Measurements from ENCODE around the gene PDE10A. TPM values are rescaled to one million over a fixed set of nuclear protein-coding genes. Genes with fewer than 3 reads are reported as not detected.
"Not testable (repeated sequence)": the region's sequence is repeated elsewhere in the genome, so short reads cannot be mapped to it uniquely, and the experiment has no call there.

The PDE10A gene
- total and polyA plus RNA-seq, 7 experiments from 2014 or later: not detected

DNA sequence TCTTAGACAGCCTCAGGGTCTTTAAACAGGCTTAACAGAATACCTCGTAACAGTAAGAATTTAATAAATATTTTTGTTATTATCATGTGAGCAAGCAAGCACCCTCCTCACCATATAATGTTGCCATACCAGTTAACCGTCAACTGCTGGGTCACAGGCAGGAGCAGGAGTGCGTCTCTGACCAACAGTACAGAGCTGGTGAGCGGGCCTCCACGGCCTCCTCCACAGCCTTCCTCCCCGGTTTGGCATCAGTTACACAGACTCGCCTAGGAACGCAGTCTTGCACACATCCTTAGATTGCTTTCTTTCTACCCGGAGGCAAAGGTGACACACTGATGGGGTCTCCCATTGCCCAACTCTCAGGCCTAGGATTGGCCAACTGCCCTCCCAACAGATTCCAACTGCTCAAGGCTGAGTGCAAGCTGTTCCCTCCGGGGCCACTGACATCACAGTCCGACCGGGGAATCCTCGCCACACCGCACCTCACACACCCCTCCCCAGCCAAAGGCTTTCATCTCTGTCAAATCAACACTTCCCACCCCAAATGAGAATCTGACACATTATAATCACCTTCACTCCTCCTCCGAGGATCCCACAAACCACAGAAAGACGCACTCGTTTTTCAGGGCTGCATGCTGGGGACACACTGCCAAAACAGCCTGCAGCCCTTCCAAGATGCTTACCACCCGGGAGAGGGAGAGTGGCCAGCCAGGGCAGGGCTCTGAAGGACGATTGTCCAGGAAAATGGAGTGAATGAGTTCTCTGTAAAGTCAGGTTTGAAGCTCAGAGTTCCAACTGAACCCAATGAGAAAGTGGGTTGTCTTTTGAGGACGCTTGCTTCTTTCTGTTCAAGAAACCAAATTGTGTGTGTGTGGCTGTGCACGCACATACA, 63.2 kb downstream of the PDE10A start:
- H3K4me3 ChIP-seq (ENCODE audit: low read length): no peak overlapping the region
- H3K9me3 ChIP-seq (ENCODE audit: control insufficient read depth in 2 of 3, low read length in 3 of 3): no peaks in the 10 kb centered on the region
- intact Hi-C loops (cut with micrococcal nuclease): no loop called here
- no peaks in the 10 kb centered on the region for H3K4me1 Mint-ChIP-seq
- no peak overlapping the region for H3K27ac ChIP-seq (ENCODE audit: low read depth, low read length)
- DNase-seq (no peak), ATAC-seq (no peak)
- H3K27me3 Mint-ChIP-seq: no peaks in the 10 kb centered on the region
- CTCF ChIA-PET: no interaction called here
- H3K27ac Mint-ChIP-seq: no peak overlapping the region
- H3K4me3 Mint-ChIP-seq: no peak overlapping the region
- H3K36me3 ChIP-seq (ENCODE audit: control insufficient read depth in 2 of 3, insufficient read depth in 3 of 3, low read length in 3 of 3): no peaks in the 10 kb centered on the region
- no peaks in the 10 kb centered on the region for H3K36me3 Mint-ChIP-seq
- peaks cover 0 to 9% (median 4%) of the 10 kb centered on the region in 11 donors for H3K9me3 Mint-ChIP-seq
- POLR2A ChIA-PET: no interaction called here
- H3K27me3 ChIP-seq (ENCODE audit: control insufficient read depth in 2 of 2, insufficient read depth in 2 of 2, low read length in 2 of 2): no peaks in the 10 kb centered on the region
- H3K4me1 ChIP-seq (ENCODE audit: control insufficient read depth in 2 of 2, insufficient read depth in 2 of 2, low read length in 2 of 2): no peaks in the 10 kb centered on the region

DNA sequence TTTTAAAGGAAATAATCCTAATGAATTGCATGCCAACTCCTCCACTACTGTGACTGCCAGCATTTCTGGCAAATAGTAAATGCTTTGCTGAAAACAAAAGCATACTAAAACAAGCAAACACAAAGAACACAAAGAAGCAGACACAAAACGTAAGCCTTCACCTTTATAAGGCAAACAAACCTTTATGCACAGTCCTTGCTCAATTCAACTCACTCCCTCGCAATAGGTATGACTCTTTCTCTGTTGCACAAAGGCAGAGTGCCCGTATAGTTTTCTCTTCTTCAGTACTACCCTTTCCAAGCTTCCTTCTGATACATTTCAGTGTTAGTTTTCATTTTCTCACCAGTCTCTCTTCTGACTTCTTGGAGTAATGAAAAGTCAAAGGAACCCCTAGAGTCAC, 63.9 kb downstream of the PDE10A start:
- H3K4me3 Mint-ChIP-seq: no peak overlapping the region
- ChIA-PET POLR2A (no interaction called here), CTCF (no interaction called here)
- no peak overlapping the region for H3K27ac Mint-ChIP-seq
- ATAC-seq (no peak), DNase-seq (no peak)
- no peaks in the 10 kb centered on the region for H3K4me1 Mint-ChIP-seq
- Histone ChIP-seq H3K36me3 (ENCODE audit: control insufficient read depth in 2 of 3, insufficient read depth in 3 of 3, low read length in 3 of 3) (no peaks in the 10 kb centered on the region), H3K4me1 (ENCODE audit: control insufficient read depth in 2 of 2, insufficient read depth in 2 of 2, low read length in 2 of 2) (no peaks in the 10 kb centered on the region), H3K9me3 (ENCODE audit: control insufficient read depth in 2 of 3, low read length in 3 of 3) (no peaks in the 10 kb centered on the region), H3K4me3 (ENCODE audit: low read length) (no peak overlapping the region), H3K27ac (ENCODE audit: low read depth, low read length) (no peak overlapping the region), H3K27me3 (ENCODE audit: control insufficient read depth in 2 of 2, insufficient read depth in 2 of 2, low read length in 2 of 2) (no peaks in the 10 kb centered on the region)
- intact Hi-C loops (cut with micrococcal nuclease): no loop called here
- no peaks in the 10 kb centered on the region for H3K36me3 Mint-ChIP-seq
- no peaks in the 10 kb centered on the region for H3K27me3 Mint-ChIP-seq
- peaks cover 0 to 9% (median 4%) of the 10 kb centered on the region in 11 donors for H3K9me3 Mint-ChIP-seq

DNA sequence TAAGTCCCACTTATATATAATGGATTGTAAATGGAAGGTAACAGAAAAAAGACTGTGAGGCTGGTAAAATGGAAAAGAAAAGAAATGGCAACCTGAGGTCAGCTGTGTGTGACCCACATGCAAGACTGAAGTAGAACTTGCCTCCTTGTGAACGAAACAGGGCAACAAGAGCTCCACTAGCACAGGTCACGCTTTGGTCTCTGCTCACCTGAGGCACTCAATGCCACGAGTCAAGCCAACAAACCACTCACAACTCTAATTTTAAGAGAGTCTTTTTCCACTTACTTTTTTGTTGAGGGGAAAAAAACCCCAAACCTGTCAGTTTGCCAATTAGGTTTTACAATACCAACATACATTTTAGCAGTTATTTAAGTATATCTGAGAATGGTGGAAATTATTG, 65.2 kb downstream of the PDE10A start:
- Histone ChIP-seq H3K36me3 (ENCODE audit: control insufficient read depth in 2 of 3, insufficient read depth in 3 of 3, low read length in 3 of 3) (no peaks in the 10 kb centered on the region), H3K27ac (ENCODE audit: low read depth, low read length) (no peak overlapping the region), H3K9me3 (ENCODE audit: control insufficient read depth in 2 of 3, low read length in 3 of 3) (no peaks in the 10 kb centered on the region), H3K27me3 (ENCODE audit: control insufficient read depth in 2 of 2, insufficient read depth in 2 of 2, low read length in 2 of 2) (no peaks in the 10 kb centered on the region), H3K4me3 (ENCODE audit: low read length) (no peak overlapping the region), H3K4me1 (ENCODE audit: control insufficient read depth in 2 of 2, insufficient read depth in 2 of 2, low read length in 2 of 2) (no peaks in the 10 kb centered on the region)
- CTCF ChIA-PET: no interaction called here
- Mint-ChIP-seq H3K9me3 (peaks cover 0 to 9% (median 4%) of the 10 kb centered on the region in 11 donors), H3K4me1 (no peaks in the 10 kb centered on the region), H3K36me3 (no peaks in the 10 kb centered on the region), H3K27me3 (no peaks in the 10 kb centered on the region), H3K4me3 (no peak overlapping the region), H3K27ac (no peak overlapping the region)
- DNase-seq (no peak), ATAC-seq (no peak)
- POLR2A ChIA-PET: no interaction called here
- intact Hi-C loops (cut with micrococcal nuclease): no loop called here

DNA sequence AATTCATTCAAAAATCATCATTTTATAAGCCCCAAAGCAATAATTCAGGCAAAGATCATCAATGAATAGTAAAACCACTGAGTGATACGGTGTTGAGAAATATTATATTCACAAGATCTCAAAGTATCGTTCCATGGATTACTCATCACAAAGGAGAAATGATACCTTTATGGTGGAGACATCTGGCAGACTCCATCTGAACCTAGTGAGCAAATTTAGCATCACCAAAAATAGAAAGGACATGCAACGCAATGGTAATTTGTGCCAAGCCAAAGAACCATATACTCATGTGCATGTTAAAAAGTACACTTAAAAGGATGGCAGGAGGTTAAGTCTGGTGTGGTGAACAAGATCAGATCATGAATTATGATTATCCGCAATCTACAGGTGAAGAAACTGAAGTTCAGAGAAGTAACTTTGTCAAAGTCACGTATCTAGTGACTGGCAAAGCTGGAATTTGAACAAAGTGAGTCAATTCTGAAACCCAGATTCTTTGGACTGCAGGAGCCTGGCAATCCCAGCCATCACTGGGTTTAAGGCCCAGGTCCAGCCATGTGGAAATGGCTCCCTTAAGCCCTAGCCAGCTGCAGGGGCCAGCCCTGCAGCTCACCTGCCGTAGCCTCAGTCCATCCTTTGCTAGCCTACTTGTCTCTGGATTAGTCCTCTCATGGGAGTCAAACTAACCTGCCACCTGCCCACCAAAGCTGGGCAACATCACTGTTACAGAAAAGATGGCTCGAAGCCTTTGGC, 68.3 kb downstream of the PDE10A start:
- H3K27ac Mint-ChIP-seq: no peak overlapping the region
- Histone ChIP-seq H3K36me3 (ENCODE audit: control insufficient read depth in 2 of 3, insufficient read depth in 3 of 3, low read length in 3 of 3) (no peaks in the 10 kb centered on the region), H3K4me3 (ENCODE audit: low read length) (no peak overlapping the region), H3K4me1 (ENCODE audit: control insufficient read depth in 2 of 2, insufficient read depth in 2 of 2, low read length in 2 of 2) (no peaks in the 10 kb centered on the region), H3K27me3 (ENCODE audit: control insufficient read depth in 2 of 2, insufficient read depth in 2 of 2, low read length in 2 of 2) (no peaks in the 10 kb centered on the region), H3K9me3 (ENCODE audit: control insufficient read depth in 2 of 3, low read length in 3 of 3) (no peaks in the 10 kb centered on the region), H3K27ac (ENCODE audit: low read depth, low read length) (no peak overlapping the region)
- no peak overlapping the region for H3K4me3 Mint-ChIP-seq
- DNase-seq (no peak), ATAC-seq (no peak)
- H3K9me3 Mint-ChIP-seq: peaks cover 0 to 8% (median 2%) of the 10 kb centered on the region in 11 donors
- CTCF ChIA-PET: no interaction called here
- no peaks in the 10 kb centered on the region for H3K27me3 Mint-ChIP-seq
- H3K4me1 Mint-ChIP-seq: no peaks in the 10 kb centered on the region
- POLR2A ChIA-PET: no interaction called here
- intact Hi-C loops (cut with micrococcal nuclease): no loop called here
- no peaks in the 10 kb centered on the region for H3K36me3 Mint-ChIP-seq

DNA sequence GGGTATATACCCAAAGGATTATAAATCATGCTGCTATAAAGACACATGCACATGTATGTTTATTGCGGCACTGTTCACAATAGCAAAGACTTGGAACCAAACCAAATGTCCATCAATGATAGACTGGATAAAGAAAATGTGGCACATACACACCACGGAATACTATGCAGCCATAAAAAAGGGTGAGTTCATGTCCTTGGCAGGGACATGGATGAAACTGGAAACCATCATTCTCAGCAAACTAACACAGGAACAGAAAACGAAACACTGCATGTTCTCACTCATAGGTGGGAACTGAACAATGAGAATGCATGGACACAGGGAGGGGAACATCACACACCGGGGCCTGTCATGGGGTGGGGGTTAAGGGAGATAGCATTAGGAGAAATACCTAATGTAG, 70.1 kb downstream of the PDE10A start:
- H3K36me3 Mint-ChIP-seq; DNase-seq; H3K27me3 Mint-ChIP-seq; intact Hi-C loops (cut with micrococcal nuclease); H3K4me3 Mint-ChIP-seq; H3K27ac Mint-ChIP-seq; H3K27ac ChIP-seq (ENCODE audit: low read depth, low read length); H3K27me3 ChIP-seq (ENCODE audit: control insufficient read depth in 2 of 2, insufficient read depth in 2 of 2, low read length in 2 of 2); H3K36me3 ChIP-seq (ENCODE audit: control insufficient read depth in 2 of 3, insufficient read depth in 3 of 3, low read length in 3 of 3); H3K4me1 Mint-ChIP-seq; H3K9me3 ChIP-seq (ENCODE audit: control insufficient read depth in 2 of 3, low read length in 3 of 3); CTCF ChIA-PET; H3K4me1 ChIP-seq (ENCODE audit: control insufficient read depth in 2 of 2, insufficient read depth in 2 of 2, low read length in 2 of 2); H3K4me3 ChIP-seq (ENCODE audit: low read length); ATAC-seq; H3K9me3 Mint-ChIP-seq; POLR2A ChIA-PET: not testable (repeated sequence)

DNA sequence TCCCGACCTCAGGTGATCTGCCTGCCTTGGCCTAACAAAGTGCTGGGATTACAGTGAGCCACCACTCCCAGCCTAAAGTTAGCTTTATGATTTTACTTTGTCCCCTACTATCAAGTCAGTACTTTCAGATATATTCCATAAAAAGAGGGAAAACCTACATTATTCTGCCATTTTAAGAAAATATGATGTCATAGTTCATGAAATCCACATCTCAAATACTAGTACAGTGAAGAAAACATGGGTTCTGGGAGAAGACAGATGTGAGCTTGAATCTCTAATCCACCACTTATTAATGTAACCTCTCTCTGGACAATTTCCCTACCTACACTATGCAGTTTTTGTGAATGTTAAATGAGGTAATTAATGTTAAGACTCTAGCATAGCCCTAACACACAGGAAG, 74.5 kb downstream of the PDE10A start:
- Histone ChIP-seq H3K27me3 (ENCODE audit: control insufficient read depth in 2 of 2, insufficient read depth in 2 of 2, low read length in 2 of 2) (no peaks in the 10 kb centered on the region), H3K4me3 (ENCODE audit: low read length) (no peak overlapping the region), H3K27ac (ENCODE audit: low read depth, low read length) (no peak overlapping the region), H3K4me1 (ENCODE audit: control insufficient read depth in 2 of 2, insufficient read depth in 2 of 2, low read length in 2 of 2) (no peaks in the 10 kb centered on the region), H3K9me3 (ENCODE audit: control insufficient read depth in 2 of 3, low read length in 3 of 3) (no peaks in the 10 kb centered on the region), H3K36me3 (ENCODE audit: control insufficient read depth in 2 of 3, insufficient read depth in 3 of 3, low read length in 3 of 3) (no peaks in the 10 kb centered on the region)
- ATAC-seq (no peak), DNase-seq (no peak)
- Mint-ChIP-seq H3K27ac (no peak overlapping the region), H3K36me3 (no peaks in the 10 kb centered on the region), H3K4me1 (no peaks in the 10 kb centered on the region), H3K9me3 (peaks cover 0 to 7% (median 4%) of the 10 kb centered on the region in 11 donors), H3K4me3 (no peak overlapping the region), H3K27me3 (peaks cover 0 to 3% (median 0%) of the 10 kb centered on the region in 5 donors)
- intact Hi-C loops (cut with micrococcal nuclease): no loop called here
- POLR2A ChIA-PET: no interaction called here
- CTCF ChIA-PET: no interaction called here

DNA sequence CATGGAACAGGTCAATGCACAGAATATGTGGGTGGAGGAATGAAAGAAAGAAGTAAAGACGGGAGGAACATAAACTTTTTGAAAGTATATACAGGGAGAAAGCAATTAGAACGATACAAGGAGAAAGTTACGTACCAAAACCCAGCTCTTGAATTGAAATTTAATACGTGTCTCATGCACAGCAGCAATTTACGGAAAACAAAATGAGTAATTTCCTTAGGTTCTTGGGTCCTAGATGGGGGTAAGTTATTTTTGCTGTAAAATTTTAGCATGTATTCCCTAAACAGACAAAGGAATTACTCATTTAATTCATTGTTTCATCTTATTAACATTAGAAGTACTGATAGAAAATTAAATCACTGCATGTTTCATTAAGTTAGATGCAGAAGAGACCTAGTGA, 75.8 kb downstream of the PDE10A start:
- Mint-ChIP-seq H3K27me3 (peaks cover 0 to 3% (median 0%) of the 10 kb centered on the region in 5 donors), H3K36me3 (no peaks in the 10 kb centered on the region), H3K27ac (no peak overlapping the region), H3K4me1 (no peaks in the 10 kb centered on the region), H3K9me3 (peaks cover 0 to 7% (median 4%) of the 10 kb centered on the region in 11 donors), H3K4me3 (no peak overlapping the region)
- ATAC-seq (no peak), DNase-seq (no peak)
- Histone ChIP-seq H3K36me3 (ENCODE audit: control insufficient read depth in 2 of 3, insufficient read depth in 3 of 3, low read length in 3 of 3) (no peaks in the 10 kb centered on the region), H3K27ac (ENCODE audit: low read depth, low read length) (no peak overlapping the region), H3K9me3 (ENCODE audit: control insufficient read depth in 2 of 3, low read length in 3 of 3) (no peaks in the 10 kb centered on the region), H3K4me3 (ENCODE audit: low read length) (no peak overlapping the region), H3K4me1 (ENCODE audit: control insufficient read depth in 2 of 2, insufficient read depth in 2 of 2, low read length in 2 of 2) (no peaks in the 10 kb centered on the region), H3K27me3 (ENCODE audit: control insufficient read depth in 2 of 2, insufficient read depth in 2 of 2, low read length in 2 of 2) (no peaks in the 10 kb centered on the region)
- intact Hi-C loops (cut with micrococcal nuclease): no loop called here
- ChIA-PET CTCF (no interaction called here), POLR2A (no interaction called here)
